Mesenchymal stem cell (in vitro differentiated cells and primary cell): ENCODE measurements around the gene KBTBD12.

Experiments
- DNase-seq: peaks from one replicate; pipeline ENCODE4 v3.0.0-alpha.2; 2013
- H2AFZ ChIP-seq: one replicate; pipeline ENCODE4 v1.6.1; 2013; ENCODE audit warnings: low read depth, mild to moderate bottlenecking, control low read depth, inconsistent platforms, low read length, moderate library complexity
- H2AK5ac ChIP-seq: 2 replicates; pipeline ENCODE4 v1.6.1; 2013; ENCODE audit warnings: low read length, moderate library complexity, mild to moderate bottlenecking, inconsistent platforms; ENCODE audit not compliant: severe bottlenecking
- H2BK120ac ChIP-seq: one replicate; pipeline ENCODE4 v1.6.1; 2013; ENCODE audit warnings: low read depth, mild to moderate bottlenecking, inconsistent platforms, low read length, moderate library complexity
- H2BK12ac ChIP-seq, 2 experiments: one replicate each; pipeline ENCODE4 v1.6.1; 2013; ENCODE audit warnings: inconsistent platforms in 2 of 2, low read length in 2 of 2, mild to moderate bottlenecking in 2 of 2, moderate library complexity in 2 of 2, control low read depth in 1 of 2
- H2BK15ac ChIP-seq: one replicate; pipeline ENCODE4 v1.6.1; 2013; ENCODE audit warnings: mild to moderate bottlenecking, low read depth, inconsistent platforms; ENCODE audit not compliant: poor library complexity, severe bottlenecking
- H2BK5ac ChIP-seq: 2 replicates; pipeline ENCODE4 v1.6.1; 2013; ENCODE audit warnings: low read depth, mild to moderate bottlenecking, low read length, control low read depth, inconsistent platforms; ENCODE audit not compliant: poor library complexity, severe bottlenecking
- H3K14ac ChIP-seq, 2 experiments: one replicate each; pipeline ENCODE4 v1.6.1; 2013; ENCODE audit warnings: inconsistent platforms in 2 of 2, low read length in 2 of 2, control low read depth in 1 of 2, mild to moderate bottlenecking in 1 of 2, moderate library complexity in 1 of 2
- H3K18ac ChIP-seq, 2 experiments: one replicate each; pipeline ENCODE4 v1.6.1; 2013; ENCODE audit warnings: inconsistent platforms in 2 of 2, low read length in 2 of 2, control low read depth in 1 of 2, low read depth in 1 of 2, mild to moderate bottlenecking in 1 of 2
- H3K23ac ChIP-seq, 2 experiments: one replicate each; pipeline ENCODE4 v1.6.1; 2013; ENCODE audit warnings: inconsistent platforms in 2 of 2, low read length in 2 of 2, mild to moderate bottlenecking in 2 of 2, moderate library complexity in 2 of 2, control low read depth in 1 of 2
- H3K27ac ChIP-seq: 2 replicates; pipeline ENCODE4 v1.5.1; 2013; ENCODE audit warnings: mild to moderate bottlenecking, moderate library complexity, low read length, control low read depth, inconsistent platforms; ENCODE audit not compliant: poor library complexity, severe bottlenecking
- H3K27me3 ChIP-seq, 2 experiments: 2 replicates each; pipeline versions ENCODE4 v1.6.1 to v1.7.0; 2013; ENCODE audit warnings: low read length in 2 of 2, mild to moderate bottlenecking in 2 of 2, moderate library complexity in 2 of 2, control low read depth in 1 of 2, inconsistent platforms in 1 of 2; ENCODE audit not compliant: control insufficient read depth in 1 of 2, insufficient read depth in 1 of 2
- H3K36me3 ChIP-seq, 2 experiments: 2 replicates each; pipeline versions ENCODE4 v1.6.1 to v1.7.0; 2013; ENCODE audit warnings: low read length in 2 of 2, control low read depth in 1 of 2, inconsistent platforms in 1 of 2, low read depth in 1 of 2, mild to moderate bottlenecking in 1 of 2; ENCODE audit not compliant: insufficient read depth in 2 of 2, control insufficient read depth in 1 of 2
- H3K4ac ChIP-seq, 2 experiments: one replicate each; pipeline ENCODE4 v1.6.1; 2013; ENCODE audit warnings: inconsistent platforms in 2 of 2, low read length in 2 of 2, mild to moderate bottlenecking in 2 of 2, moderate library complexity in 2 of 2, control low read depth in 1 of 2, low read depth in 1 of 2
- H3K4me1 ChIP-seq: 2 replicates; pipeline ENCODE4 v1.6.1; 2013; ENCODE audit warnings: low read depth, low read length, control low read depth; ENCODE audit not compliant: control insufficient read depth, insufficient read depth
- H3K4me2 ChIP-seq: 2 replicates; pipeline ENCODE4 v1.6.1; 2013; ENCODE audit warnings: low read length, mild to moderate bottlenecking, inconsistent platforms; ENCODE audit not compliant: poor library complexity, severe bottlenecking
- H3K4me3 ChIP-seq, 2 experiments: 2 replicates each; pipeline versions ENCODE4 v1.5.1 to v1.7.0; 2013; ENCODE audit warnings: low read length in 2 of 2, mild to moderate bottlenecking in 2 of 2, control low read depth in 1 of 2, low read depth in 1 of 2; ENCODE audit not compliant: insufficient read depth in 1 of 2
- H3K79me1 ChIP-seq: replicated peaks from 2 replicates; pipeline ENCODE4 v1.6.1; 2013; ENCODE audit warnings: mild to moderate bottlenecking, control low read depth, low read length, inconsistent platforms; ENCODE audit not compliant: poor library complexity, severe bottlenecking
- H3K9ac ChIP-seq: 2 replicates; pipeline ENCODE4 v1.7.0; 2013; ENCODE audit warnings: mild to moderate bottlenecking, low read length, moderate library complexity
- H3K9me3 ChIP-seq: 2 replicates; pipeline ENCODE4 v1.7.0; 2013; ENCODE audit warnings: mild to moderate bottlenecking, low read length; ENCODE audit not compliant: control insufficient read depth
- H4K8ac ChIP-seq: one replicate; pipeline ENCODE4 v1.6.1; 2013; ENCODE audit warnings: inconsistent platforms, mild to moderate bottlenecking, low read length, moderate library complexity
- H4K91ac ChIP-seq: one replicate; pipeline ENCODE4 v1.6.1; 2013; ENCODE audit warnings: mild to moderate bottlenecking, low read length, inconsistent platforms
- WGBS: methylation state at CpG from one replicate; pipeline ENCODE4 v1.1.7; 2013; ENCODE audit warnings: mixed read lengths; 5-methylcytosine and 5-hydroxymethylcytosine counted together

KBTBD12 gene

DNA sequence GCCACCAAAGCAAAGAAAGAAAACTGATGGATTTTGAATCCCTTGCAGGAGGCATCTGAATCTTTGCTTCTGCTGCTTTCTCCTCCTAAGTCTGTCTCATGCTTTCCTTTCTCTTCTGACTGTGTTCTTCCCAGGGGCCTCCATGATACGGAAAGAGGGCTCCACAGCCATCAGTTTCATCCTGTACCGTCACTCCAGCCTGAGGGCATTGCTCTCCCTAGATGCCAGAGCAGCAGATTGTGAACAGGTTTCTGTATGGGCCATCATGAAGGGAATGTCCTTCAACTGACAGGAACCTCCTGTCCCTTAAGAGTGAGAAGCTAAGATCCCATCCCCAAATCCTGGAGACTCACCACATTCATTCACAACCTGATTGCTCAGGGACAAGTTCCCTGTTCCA, 59.2 kb downstream of the KBTBD12 start:
- H3K4me1 ChIP-seq, result no peaks in the 10 kb centered on the region
- H3K4me3 ChIP-seq, result no peak overlapping the region
- H2AFZ ChIP-seq, result no peak overlapping the region
- no peak overlapping the region for H3K4ac ChIP-seq
- no peak overlapping the region for H2AK5ac ChIP-seq
- no peak overlapping the region for H3K9ac ChIP-seq
- H4K8ac ChIP-seq, result no peak overlapping the region
- 73% methylated on average over 2 of the region's 2 CpGs for WGBS
- no peak overlapping the region for H2BK15ac ChIP-seq
- H3K18ac ChIP-seq, result no peak overlapping the region
- no peak overlapping the region for H3K23ac ChIP-seq
- no peak overlapping the region for H2BK5ac ChIP-seq
- no peak overlapping the region for H2BK12ac ChIP-seq
- peaks cover 16 to 58% of the 10 kb centered on the region in 2 experiments for H3K27me3 ChIP-seq
- H4K91ac ChIP-seq, result no peak overlapping the region
- no peak overlapping the region for H2BK120ac ChIP-seq
- no peaks in the 10 kb centered on the region for H3K36me3 ChIP-seq
- H3K79me1 ChIP-seq, result no peaks in the 10 kb centered on the region
- no peak for DNase-seq
- H3K9me3 ChIP-seq, result no peaks in the 10 kb centered on the region
- no peak overlapping the region for H3K14ac ChIP-seq
- no peak overlapping the region for H3K27ac ChIP-seq
- no peak overlapping the region for H3K4me2 ChIP-seq

- Histone ChIP-seq H3K4me3 (no peak overlapping the region), H3K4me1 (no peaks in the 10 kb centered on the region), H4K91ac (peak overlapping the region; percentile 61), H3K18ac (no peak overlapping the region), H3K79me1 (no peaks in the 10 kb centered on the region), H2BK5ac (no peak overlapping the region), H3K4me2 (no peak overlapping the region), H3K36me3 (no peaks in the 10 kb centered on the region), H2BK15ac (no peak overlapping the region), H4K8ac (no peak overlapping the region), H2AK5ac (no peak overlapping the region), H3K23ac (no peak overlapping the region), H2AFZ (no peak overlapping the region), H3K14ac (no peak overlapping the region), H3K27me3 (peaks cover 16 to 52% of the 10 kb centered on the region in 2 experiments), H3K4ac (no peak overlapping the region), H3K27ac (no peak overlapping the region), H3K9me3 (no peaks in the 10 kb centered on the region), H2BK120ac (no peak overlapping the region), H3K9ac (no peak overlapping the region), H2BK12ac (no peak overlapping the region)
- WGBS, result 78% methylated on average over 5 of the region's 6 CpGs
- no peak for DNase-seq
Measured at GRCh38 chr3:127975153-127976029, 60.4 kb downstream of the KBTBD12 start.

DNA sequence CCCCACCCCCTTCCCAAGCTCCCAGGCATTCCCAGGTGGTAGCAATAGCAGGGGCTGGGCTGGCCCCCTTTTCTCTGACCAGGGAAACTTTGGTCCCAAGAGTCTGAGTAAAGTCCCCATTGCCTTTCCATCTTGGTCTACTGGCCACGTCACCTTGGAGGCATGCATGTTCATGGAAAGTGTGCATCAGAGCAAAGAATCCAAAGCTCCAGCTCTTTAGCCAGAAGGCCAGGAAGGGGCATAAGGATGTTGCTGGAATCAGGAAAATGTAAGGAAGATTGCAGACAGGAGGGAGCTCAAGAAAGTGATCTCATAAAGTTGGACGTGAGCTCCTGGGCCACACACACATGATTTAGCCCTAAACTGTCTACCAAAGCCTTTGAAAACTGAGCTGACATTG, 63.6 kb downstream of the KBTBD12 start:
- Histone ChIP-seq H4K91ac (no peak overlapping the region), H2BK15ac (no peak overlapping the region), H4K8ac (no peak overlapping the region), H3K23ac (no peak overlapping the region), H3K4ac (no peak overlapping the region), H3K27ac (no peak overlapping the region), H2AK5ac (no peak overlapping the region), H3K79me1 (no peaks in the 10 kb centered on the region), H3K27me3 (peaks cover 16 to 39% of the 10 kb centered on the region in 2 experiments), H3K4me3 (no peak overlapping the region), H3K9me3 (peaks cover 13% of the 10 kb centered on the region), H3K4me1 (no peaks in the 10 kb centered on the region), H2BK120ac (no peak overlapping the region), H2AFZ (no peak overlapping the region), H3K18ac (no peak overlapping the region), H3K14ac (no peak overlapping the region), H3K4me2 (no peak overlapping the region), H3K9ac (no peak overlapping the region), H2BK12ac (no peak overlapping the region), H2BK5ac (no peak overlapping the region), H3K36me3 (no peaks in the 10 kb centered on the region)
- 87% methylated on average over 2 of the region's 2 CpGs for WGBS
- DNase-seq, result no peak

GRCh38 chr3:127979473-127979872, 64.4 kb downstream of the KBTBD12 start:
- H3K18ac ChIP-seq, result no peak overlapping the region
- DNase-seq, result no peak
- no peak overlapping the region for H3K23ac ChIP-seq
- H3K14ac ChIP-seq, result no peak overlapping the region
- no peaks in the 10 kb centered on the region for H3K4me1 ChIP-seq
- H4K8ac ChIP-seq, result no peak overlapping the region
- H2AFZ ChIP-seq, result no peak overlapping the region
- no peak overlapping the region for H3K4me3 ChIP-seq
- H2BK5ac ChIP-seq, result no peak overlapping the region
- no peak overlapping the region for H4K91ac ChIP-seq
- H3K27ac ChIP-seq, result no peak overlapping the region
- no peak overlapping the region for H3K4ac ChIP-seq
- no peak overlapping the region for H2BK120ac ChIP-seq
- no peak overlapping the region for H2BK12ac ChIP-seq
- H2AK5ac ChIP-seq, result no peak overlapping the region
- no peak overlapping the region for H3K4me2 ChIP-seq
- H3K9ac ChIP-seq, result no peak overlapping the region
- H3K36me3 ChIP-seq, result no peaks in the 10 kb centered on the region
- peaks cover 13% of the 10 kb centered on the region for H3K9me3 ChIP-seq
- H2BK15ac ChIP-seq, result no peak overlapping the region
- peaks cover 11 to 37% of the 10 kb centered on the region in 2 experiments for H3K27me3 ChIP-seq
- no peaks in the 10 kb centered on the region for H3K79me1 ChIP-seq
